HepG2 (cell line): ENCODE results near the gene NRSN2. TPM values are rescaled to one million over a fixed set of nuclear protein-coding genes. Genes with fewer than 3 reads are reported as not detected.

ENCODE experiments used
- AKAP8 ChIP-seq: sonication (generic); formaldehyde crosslinking; IDR thresholded peaks from 2 replicates; pipeline ENCODE4 v1.5.1; 2020; ENCODE audit warnings: mild to moderate bottlenecking, missing genetic modification reagents
- NKX3-1 ChIP-seq: sonication (generic); formaldehyde crosslinking; IDR thresholded peaks from 2 replicates; pipeline ENCODE4 v1.5.0; 2020; ENCODE audit warnings: missing genetic modification reagents
- PAX8 ChIP-seq: sonication (generic); formaldehyde crosslinking; IDR thresholded peaks from 2 replicates; pipeline ENCODE4 v1.8.0; 2022; ENCODE audit warnings: mild to moderate bottlenecking, missing genetic modification reagents, borderline replicate concordance
- RBFOX2 ChIP-seq: fragments of 200-400 bp; formaldehyde crosslinking; IDR thresholded peaks from 2 replicates; pipeline ENCODE4 v1.6.1; 2017; ENCODE audit warnings: low read depth, mild to moderate bottlenecking, low read length
- SETDB1 ChIP-seq: sonication (generic); formaldehyde crosslinking; IDR thresholded peaks from 2 replicates; pipeline ENCODE4 v1.5.1; 2020; ENCODE audit warnings: missing genetic modification reagents, mild to moderate bottlenecking, borderline replicate concordance
- SRSF9 ChIP-seq: fragments of 200-400 bp; formaldehyde crosslinking; IDR thresholded peaks from 2 replicates; pipeline ENCODE4 v1.6.1; 2018; ENCODE audit warnings: borderline replicate concordance, mild to moderate bottlenecking, low read depth, low read length; ENCODE audit not compliant: insufficient read depth, poor library complexity, severe bottlenecking
- SRY ChIP-seq: sonication (generic); formaldehyde crosslinking; IDR thresholded peaks from 2 replicates; pipeline ENCODE4 v1.8.0; 2022; ENCODE audit warnings: mild to moderate bottlenecking, missing genetic modification reagents
- TBX2 ChIP-seq: sonication (generic); formaldehyde crosslinking; IDR thresholded peaks from 2 replicates; pipeline ENCODE4 v1.5.0; 2020; ENCODE audit warnings: missing genetic modification reagents, mild to moderate bottlenecking, borderline replicate concordance
- TCF7L2 ChIP-seq: IDR thresholded peaks from 2 replicates; pipeline ENCODE4 v1.6.1; 2011; ENCODE audit warnings: mild to moderate bottlenecking, low read depth, low read length, moderate library complexity
- TMF1 ChIP-seq: sonication (generic); formaldehyde crosslinking; IDR thresholded peaks from 2 replicates; pipeline ENCODE4 v1.8.1; 2022; ENCODE audit warnings: low read depth, missing genetic modification reagents
- TSC22D2 ChIP-seq: sonication (generic); formaldehyde crosslinking; IDR thresholded peaks from 2 replicates; pipeline ENCODE4 v1.5.1; 2020; ENCODE audit warnings: missing genetic modification reagents, mild to moderate bottlenecking, borderline replicate concordance
- YEATS4 ChIP-seq: sonication (generic); formaldehyde crosslinking; IDR thresholded peaks from 2 replicates; pipeline ENCODE4 v1.4.0; 2020; ENCODE audit warnings: missing genetic modification reagents, borderline replicate concordance
- ZC3H13 ChIP-seq: sonication (generic); formaldehyde crosslinking; IDR thresholded peaks from 2 replicates; pipeline ENCODE4 v1.8.1; 2023; ENCODE audit warnings: mild to moderate bottlenecking, missing genetic modification reagents, moderate library complexity
- ZEB1 ChIP-seq: IDR thresholded peaks from 2 replicates; pipeline ENCODE4 v1.6.1; 2012; ENCODE audit warnings: mild to moderate bottlenecking, low read depth, inconsistent platforms; ENCODE audit not compliant: insufficient replicate concordance
- ZNF124 ChIP-seq: sonication (generic); formaldehyde crosslinking; IDR thresholded peaks from 2 replicates; pipeline ENCODE4 v1.4.0; 2020; ENCODE audit warnings: missing genetic modification reagents
- ZNF20 ChIP-seq: sonication (generic); formaldehyde crosslinking; IDR thresholded peaks from 2 replicates; pipeline ENCODE4 v1.4.0; 2020; ENCODE audit warnings: mild to moderate bottlenecking, moderate library complexity, missing genetic modification reagents
- ZNF253 ChIP-seq: sonication (generic); formaldehyde crosslinking; IDR thresholded peaks from 2 replicates; pipeline ENCODE4 v1.8.0; 2022; ENCODE audit warnings: mild to moderate bottlenecking, missing genetic modification reagents, borderline replicate concordance
- ZNF282 ChIP-seq: fragments of 450-650 bp; IDR thresholded peaks from 2 replicates; pipeline ENCODE4 v1.6.1; 2018; ENCODE audit not compliant: partially characterized antibody
- ZNF543 ChIP-seq: sonication (generic); formaldehyde crosslinking; IDR thresholded peaks from 2 replicates; pipeline ENCODE4 v1.4.0; 2020; ENCODE audit warnings: mild to moderate bottlenecking, missing genetic modification reagents
- ZNF569 ChIP-seq: sonication (generic); formaldehyde crosslinking; IDR thresholded peaks from 2 replicates; pipeline ENCODE4 v1.5.0; 2020; ENCODE audit warnings: mild to moderate bottlenecking, missing genetic modification reagents, moderate library complexity, borderline replicate concordance
- ZNF7 ChIP-seq: IDR thresholded peaks from 2 replicates; pipeline ENCODE4 v1.6.1; 2016; ENCODE audit warnings: missing biosample characterization, missing genetic modification reagents
- ZNF75D ChIP-seq: sonication (generic); formaldehyde crosslinking; IDR thresholded peaks from 2 replicates; pipeline ENCODE4 v1.8.1; 2023; ENCODE audit warnings: missing genetic modification reagents, mild to moderate bottlenecking, borderline replicate concordance
- ZNF780A ChIP-seq: sonication (generic); formaldehyde crosslinking; IDR thresholded peaks from 2 replicates; pipeline ENCODE4 v1.8.0; 2022; ENCODE audit warnings: mild to moderate bottlenecking, missing genetic modification reagents, moderate library complexity
- ZNF816 ChIP-seq: sonication (generic); formaldehyde crosslinking; IDR thresholded peaks from 2 replicates; pipeline ENCODE4 v1.8.0; 2022; ENCODE audit warnings: missing genetic modification reagents, mild to moderate bottlenecking, borderline replicate concordance
- ZNF841 ChIP-seq: sonication (generic); formaldehyde crosslinking; IDR thresholded peaks from 2 replicates; pipeline ENCODE4 v1.8.1; 2023; ENCODE audit warnings: missing genetic modification reagents, borderline replicate concordance
- polyA plus RNA-seq, 8 experiments: library from polyadenylated mRNA; depleted of rRNA in 3 of 8; stranded (reverse) in 7 of 8; unstranded in 1 of 8; fragments of >200 nt; fragmentation: Illumina TruSeq in 4 of 8; extraction: Trizol in 4 of 8; gene quantifications; 2 replicates each; pipeline versions ENCODE4 v1.2.1 to v1.2.3, GENCODE V29; 2011 to 2016; ENCODE audit warnings: low read depth in 4 of 8, missing spikeins in 1 of 8, mixed read lengths in 1 of 8; ENCODE audit not compliant: insufficient read depth in 1 of 8
- total RNA-seq, 5 experiments: library from RNA; depleted of rRNA; stranded (reverse); fragments of >200 nt; fragmentation: Illumina TruSeq; extraction: Trizol; gene quantifications; 2 replicates each; pipeline ENCODE4 v1.2.3, GENCODE V29; 2016; ENCODE audit warnings: low read depth in 1 of 5
- TF ChIP-seq, protein P1 (sequence below): sonication (generic); formaldehyde crosslinking; IDR thresholded peaks from 2 replicates; pipeline ENCODE4 v1.5.1; 2020; ENCODE audit warnings: mild to moderate bottlenecking, missing genetic modification reagents, moderate library complexity
- TF ChIP-seq, protein P2 (sequence below): IDR thresholded peaks from 2 replicates; pipeline ENCODE4 v1.6.1; 2016; ENCODE audit warnings: low read depth, borderline replicate concordance

The NRSN2 gene
- total and polyA plus RNA-seq, 2 of the 13 experiments (the other 11 are each of a cell fraction or from before 2014, with no cell fraction given) = 32.3 to 49.4 TPM

DNA sequence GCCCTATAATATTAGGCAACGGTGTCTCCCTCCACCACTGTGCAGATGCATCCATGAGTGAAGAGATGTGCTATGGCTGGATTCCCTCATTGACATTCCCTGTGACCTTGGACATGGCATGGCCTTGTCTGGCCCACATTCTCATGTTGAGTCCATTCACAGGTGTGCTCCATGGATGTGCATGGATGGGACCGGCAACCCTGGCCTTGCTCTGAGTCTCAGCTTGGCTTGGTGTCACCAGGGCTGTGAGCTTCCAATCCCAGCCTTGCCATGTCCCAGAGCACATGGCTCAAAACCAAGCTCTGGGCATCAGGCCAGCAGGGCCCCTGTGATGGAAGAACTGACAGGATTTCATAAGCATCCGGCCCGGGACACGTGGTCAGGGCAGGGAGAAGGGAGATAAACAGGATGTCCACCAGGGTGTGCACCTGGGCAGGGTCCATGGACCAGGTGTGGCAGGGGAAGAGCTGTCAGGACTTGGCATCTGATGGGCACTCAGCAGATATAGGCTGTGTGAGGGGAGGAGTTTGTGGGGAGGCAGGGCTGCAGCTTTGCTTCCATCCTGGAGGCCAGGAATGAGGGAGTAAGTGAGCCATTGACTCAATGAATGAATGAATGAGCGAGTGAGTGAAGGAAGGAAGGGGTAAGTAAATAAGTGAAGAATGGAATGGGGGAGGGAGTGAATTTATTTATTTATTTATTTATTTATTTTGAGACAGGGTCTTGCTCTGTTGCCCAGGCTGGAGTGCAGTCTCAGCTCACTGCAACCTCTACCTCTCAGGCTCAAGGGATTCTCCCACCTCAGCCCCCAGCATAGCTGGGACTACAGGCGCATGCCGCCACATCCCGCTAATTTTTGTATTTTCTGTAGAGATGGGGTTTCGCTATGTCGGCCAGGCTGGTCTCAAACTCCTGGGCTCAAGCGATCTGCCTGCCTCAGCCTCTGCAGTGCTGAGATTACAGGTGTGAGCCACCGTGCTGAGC lies 15.7 kb downstream of the NRSN2 start (continued):
- TF ChIP-seq ZNF780A (CRISPR knock-in tag) = peak; percentile 97; the same call in 1 of the 2 replicates
- TF ChIP-seq ZC3H13 = peak; percentile 95
- peak; percentile 88; the same call in 1 of the 2 replicates for TF ChIP-seq ZNF253 (CRISPR knock-in tag)
- no peak for TF ChIP-seq ZNF841
- TF ChIP-seq SRSF9 = no peak
- peak; percentile 100 for TF ChIP-seq YEATS4 (CRISPR knock-in tag)
- peak; percentile 99 for TF ChIP-seq ZNF124 (CRISPR knock-in tag)
- TF ChIP-seq ZNF7 (CRISPR knock-in tag) = peak; percentile 47; the same call in 1 of the 2 replicates
- no peak for TF ChIP-seq ZNF20 (CRISPR knock-in tag)
- TF ChIP-seq, protein P1, sequence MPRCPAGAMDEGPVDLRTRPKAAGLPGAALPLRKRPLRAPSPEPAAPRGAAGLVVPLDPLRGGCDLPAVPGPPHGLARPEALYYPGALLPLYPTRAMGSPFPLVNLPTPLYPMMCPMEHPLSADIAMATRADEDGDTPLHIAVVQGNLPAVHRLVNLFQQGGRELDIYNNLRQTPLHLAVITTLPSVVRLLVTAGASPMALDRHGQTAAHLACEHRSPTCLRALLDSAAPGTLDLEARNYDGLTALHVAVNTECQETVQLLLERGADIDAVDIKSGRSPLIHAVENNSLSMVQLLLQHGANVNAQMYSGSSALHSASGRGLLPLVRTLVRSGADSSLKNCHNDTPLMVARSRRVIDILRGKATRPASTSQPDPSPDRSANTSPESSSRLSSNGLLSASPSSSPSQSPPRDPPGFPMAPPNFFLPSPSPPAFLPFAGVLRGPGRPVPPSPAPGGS (CRISPR knock-in tag) = peak; percentile 85
- peak; percentile 99 for TF ChIP-seq TSC22D2 (CRISPR knock-in tag)
- peak; percentile 91; the same call in 1 of the 2 replicates for TF ChIP-seq PAX8 (CRISPR knock-in tag)
- TF ChIP-seq TBX2 = peak; percentile 97
- TF ChIP-seq RBFOX2 = no peak
- peak; percentile 56; the same call in 1 of the 2 replicates for TF ChIP-seq ZNF569 (CRISPR knock-in tag)
- peak; percentile 98 for TF ChIP-seq SRY
- TF ChIP-seq NKX3-1 (CRISPR knock-in tag) = no peak
- TF ChIP-seq TCF7L2 = no peak
- no peak for TF ChIP-seq ZNF75D
- peak; percentile 87; the same call in 1 of the 2 replicates for TF ChIP-seq AKAP8 (CRISPR knock-in tag)
- TF ChIP-seq ZNF543 (CRISPR knock-in tag) = peak; percentile 98
- peak; percentile 80; the same call in 1 of the 2 replicates for TF ChIP-seq ZNF816
- TF ChIP-seq, protein P2, sequence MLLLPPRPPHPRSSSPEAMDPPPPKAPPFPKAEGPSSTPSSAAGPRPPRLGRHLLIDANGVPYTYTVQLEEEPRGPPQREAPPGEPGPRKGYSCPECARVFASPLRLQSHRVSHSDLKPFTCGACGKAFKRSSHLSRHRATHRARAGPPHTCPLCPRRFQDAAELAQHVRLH (CRISPR knock-in tag) = peak; percentile 100
- TF ChIP-seq SETDB1 (CRISPR knock-in tag) = no peak
- no peak for TF ChIP-seq ZNF282
- TF ChIP-seq ZEB1 = peak; percentile 88
- TF ChIP-seq TMF1 (CRISPR knock-in tag) = no peak
